ENCODE data around the gene PLD3.

PLD3 gene, protein sequence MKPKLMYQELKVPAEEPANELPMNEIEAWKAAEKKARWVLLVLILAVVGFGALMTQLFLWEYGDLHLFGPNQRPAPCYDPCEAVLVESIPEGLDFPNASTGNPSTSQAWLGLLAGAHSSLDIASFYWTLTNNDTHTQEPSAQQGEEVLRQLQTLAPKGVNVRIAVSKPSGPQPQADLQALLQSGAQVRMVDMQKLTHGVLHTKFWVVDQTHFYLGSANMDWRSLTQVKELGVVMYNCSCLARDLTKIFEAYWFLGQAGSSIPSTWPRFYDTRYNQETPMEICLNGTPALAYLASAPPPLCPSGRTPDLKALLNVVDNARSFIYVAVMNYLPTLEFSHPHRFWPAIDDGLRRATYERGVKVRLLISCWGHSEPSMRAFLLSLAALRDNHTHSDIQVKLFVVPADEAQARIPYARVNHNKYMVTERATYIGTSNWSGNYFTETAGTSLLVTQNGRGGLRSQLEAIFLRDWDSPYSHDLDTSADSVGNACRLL

DNA sequence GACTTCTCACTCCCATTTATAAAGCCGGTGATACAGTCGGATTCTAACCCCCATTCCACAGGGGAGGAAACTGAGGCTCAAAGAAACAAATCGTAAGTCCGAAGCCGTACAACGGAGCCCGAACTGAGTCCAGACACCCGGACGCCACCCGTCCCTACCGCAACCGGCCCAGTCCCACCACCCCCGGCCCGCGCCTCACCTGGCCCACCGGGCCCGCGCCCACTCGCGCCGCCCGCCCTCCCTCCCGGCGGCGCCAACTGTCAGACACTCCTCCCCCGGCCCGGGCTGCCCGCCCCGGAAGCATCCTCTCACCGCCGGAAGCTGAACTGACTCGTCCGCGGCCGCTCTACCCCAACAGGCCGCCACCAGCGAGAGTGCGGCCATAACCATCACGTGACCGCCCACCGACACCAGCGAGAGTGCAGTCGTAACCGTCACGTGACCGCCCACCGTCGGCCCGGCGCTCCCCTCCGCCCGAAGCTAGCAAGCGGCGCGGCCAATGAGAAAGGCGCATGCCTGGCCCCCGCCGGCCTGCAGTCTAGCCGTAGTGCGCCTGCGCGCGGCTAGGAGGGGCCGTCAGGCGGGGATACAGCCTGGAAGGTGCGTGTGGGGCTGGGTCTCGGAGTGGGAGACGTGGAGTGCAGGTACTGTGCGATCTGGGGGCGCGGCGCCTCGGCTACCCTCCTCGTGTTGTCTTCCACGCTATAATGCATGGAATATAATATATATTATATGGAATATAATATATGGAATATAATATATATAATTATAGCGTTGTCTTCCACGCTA lies at the start of gene PLD3, which contains the start of gene C19orf47:
PLD3 (plus strand) TSS at position 571 of the 789 bp plus-strand sequence. CDS start 17,789 bp downstream, outside the sequence.
C19orf47 (minus strand) TSS at position 273 of the 789 bp plus-strand sequence. CDS start 6,540 bp downstream, outside the sequence.
- peak; percentile 99 for DNase-seq

DNA sequence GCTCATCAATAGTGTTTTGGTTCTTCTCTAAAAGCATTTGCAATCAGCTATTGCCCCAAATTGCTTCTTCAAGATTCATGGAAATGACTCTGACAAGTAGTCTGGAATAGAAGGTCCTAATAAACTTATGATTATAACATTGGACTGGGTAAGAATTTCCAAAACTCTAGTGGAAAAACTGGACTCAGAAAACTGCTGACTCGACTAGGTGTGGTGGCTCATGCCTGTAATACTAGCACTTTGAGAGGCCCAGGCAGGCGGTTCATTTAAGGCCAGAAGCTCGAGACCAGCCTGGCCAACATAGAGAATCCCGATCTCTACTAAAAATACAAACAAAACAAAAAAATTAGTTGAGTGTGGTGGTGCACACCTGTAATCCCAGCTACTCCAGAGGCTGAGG lies 47.8 kb upstream of the PLD3 start:
- no peak for DNase-seq

DNA sequence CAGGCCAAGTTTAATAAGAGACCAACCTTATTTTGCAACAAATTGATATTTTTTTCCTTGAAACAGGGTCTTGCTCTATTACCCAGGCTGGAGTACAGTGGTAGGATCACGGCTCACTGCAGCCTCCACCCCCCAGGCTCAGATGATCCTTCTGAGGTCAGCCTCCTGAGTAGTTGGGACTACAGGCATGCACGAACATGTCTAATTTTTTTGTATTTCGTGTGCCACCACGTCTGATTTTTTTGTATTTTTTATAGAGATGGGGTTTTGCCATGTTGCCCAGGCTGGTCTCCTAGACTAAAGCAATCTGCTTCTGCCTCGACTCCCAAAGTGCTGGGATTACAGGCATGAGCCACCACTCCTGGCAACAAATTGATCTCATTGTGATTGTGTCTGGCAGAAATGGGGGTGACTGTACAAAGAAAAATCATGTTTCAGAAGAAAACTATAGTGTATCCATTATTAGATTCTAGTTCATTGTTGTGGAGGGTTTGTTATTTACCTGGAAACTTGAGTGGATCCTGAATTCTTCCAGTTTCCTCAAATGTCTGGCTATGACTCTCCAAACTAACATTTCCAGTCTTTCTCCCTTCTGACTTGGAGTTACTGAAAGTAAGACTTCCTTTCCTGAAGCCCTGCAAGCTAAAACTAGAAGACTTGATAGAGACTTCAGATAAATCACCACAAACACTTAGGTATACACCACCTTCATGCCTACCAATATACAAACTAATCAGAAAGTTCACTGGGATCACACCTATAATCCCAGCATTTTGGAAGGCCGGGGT lies 46.1 kb upstream of the PLD3 start:
- no peak for DNase-seq

DNA sequence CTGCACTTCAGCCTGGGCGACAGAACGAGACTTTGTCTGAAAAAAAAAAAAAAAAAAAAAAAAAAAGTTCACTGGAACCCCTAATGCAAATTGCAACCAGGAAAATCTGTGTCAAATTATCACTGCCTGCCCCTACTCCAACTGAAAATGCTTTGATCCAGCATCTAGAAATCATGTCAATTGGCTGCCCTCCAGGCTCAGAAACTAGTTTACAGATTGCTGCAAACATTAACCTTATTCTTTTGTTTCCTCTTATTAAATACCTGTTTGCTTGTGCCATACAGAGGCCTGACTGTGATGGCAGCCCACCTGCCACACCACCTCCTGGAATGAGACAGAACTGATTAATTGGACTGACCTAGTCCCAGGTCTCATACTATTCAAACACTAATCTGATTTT lies 44.7 kb upstream of the PLD3 start:
- DNase-seq: no peak

DNA sequence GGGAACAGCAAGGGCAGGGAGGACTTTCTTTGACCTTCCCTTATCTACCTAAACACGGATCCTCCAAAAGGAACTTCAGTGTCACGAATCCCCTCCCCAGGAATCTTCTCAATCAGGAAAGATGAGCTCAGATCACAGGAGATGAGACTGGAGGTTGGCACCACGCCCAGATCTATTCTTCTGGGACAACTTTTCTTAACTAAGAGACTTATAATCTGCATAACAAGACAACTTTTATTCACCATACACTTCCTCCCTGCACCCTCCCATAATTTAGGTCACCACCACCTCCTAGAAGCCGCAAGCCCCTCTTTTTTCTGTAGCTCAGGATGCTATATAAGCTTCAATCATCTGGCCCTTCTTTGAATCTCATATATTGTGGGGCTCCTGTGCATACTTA lies 44.2 kb upstream of the PLD3 start:
- DNase-seq: no peak

DNA sequence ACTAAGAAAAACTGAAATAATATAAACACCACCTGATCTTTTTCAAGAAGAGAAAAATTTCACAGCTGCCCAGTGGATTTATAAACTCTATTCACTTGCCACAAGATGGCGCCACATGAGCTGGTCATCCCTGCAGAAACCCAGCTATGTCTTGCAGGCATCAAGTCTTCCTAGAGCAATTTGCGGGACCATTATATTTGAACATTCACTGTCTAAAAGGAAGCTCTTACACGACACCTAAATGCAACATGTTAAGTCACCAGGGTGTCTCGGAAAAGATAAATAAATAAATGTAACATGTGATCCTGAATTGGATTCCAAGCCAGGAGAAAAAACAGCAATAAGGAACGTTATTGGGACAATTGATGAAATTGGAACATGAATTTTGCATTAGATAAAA lies 43.1 kb upstream of the PLD3 start:
- DNase-seq: peak; percentile 69

DNA sequence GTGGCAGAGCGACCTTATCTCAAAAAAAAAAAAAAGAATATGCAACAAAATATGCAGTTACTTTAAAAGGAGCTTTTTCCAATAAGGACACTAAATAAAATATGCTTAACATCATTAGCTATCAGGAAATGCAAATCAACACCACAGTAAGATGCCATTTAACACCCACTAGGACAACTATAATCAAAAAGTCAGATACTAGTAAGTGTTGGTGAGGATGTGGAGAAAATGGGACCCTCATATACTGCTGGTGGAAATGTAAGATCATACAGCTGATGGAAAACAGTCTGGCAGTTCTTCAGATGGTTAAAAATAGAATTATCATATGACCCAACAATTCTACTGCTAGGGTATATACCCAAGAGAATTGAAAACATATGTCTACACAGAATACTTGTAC lies 38.8 kb upstream of the PLD3 start:
- DNase-seq: no peak

DNA sequence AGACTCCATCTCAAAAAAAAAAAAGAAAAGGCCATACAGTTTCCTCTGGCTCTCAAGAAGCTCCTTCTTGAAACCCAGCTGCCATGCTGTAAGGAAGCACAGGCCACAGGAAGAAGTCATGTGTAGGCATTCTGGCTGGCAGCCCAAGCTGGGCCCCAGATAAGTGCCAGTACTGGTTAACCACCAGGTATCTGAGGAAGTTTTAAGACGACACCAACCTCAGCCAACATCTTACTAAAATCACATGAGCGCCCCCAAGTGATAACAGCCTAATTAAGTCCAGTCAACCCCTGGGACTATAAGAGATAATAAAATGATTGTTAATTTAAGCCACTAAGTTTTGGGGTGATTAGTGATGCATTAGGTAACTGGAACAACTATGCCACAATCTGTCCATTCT lies 36.0 kb upstream of the PLD3 start:
- DNase-seq: no peak

DNA sequence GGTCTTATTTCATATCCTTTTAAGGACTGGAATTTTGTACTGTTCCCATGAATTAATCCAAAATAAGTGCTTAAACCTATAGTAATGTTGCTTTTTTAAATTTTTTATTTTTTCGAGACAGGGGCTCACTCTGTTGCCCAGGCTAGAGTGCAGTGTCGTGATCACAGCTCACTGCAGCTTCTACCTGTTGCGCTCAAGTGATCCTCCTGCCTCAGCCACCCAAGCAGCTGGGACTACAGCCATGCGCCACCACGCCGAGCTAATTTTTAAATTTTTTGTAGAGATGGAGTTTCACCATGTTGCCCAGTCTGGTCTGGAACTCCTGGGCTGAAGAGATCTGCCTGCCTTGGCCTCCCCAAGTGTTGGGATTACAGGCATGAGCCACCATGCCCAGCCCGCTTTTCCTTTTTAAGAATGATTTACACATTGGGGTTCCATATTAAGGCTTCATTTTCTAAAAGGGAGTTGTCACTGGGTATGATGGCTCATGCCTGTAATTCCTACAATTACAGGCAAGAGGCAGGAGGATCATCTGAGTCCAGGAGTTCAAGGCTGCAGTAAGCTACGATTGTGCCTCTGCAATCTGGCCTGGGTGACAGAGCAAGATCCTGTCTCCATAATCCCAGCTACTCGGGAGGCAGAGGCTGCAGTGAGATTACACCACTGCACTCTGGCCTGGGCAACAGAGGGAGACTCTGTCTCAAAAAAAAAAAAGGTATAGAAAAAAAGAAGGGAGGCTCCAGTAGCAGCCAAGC lies 35.1 kb upstream of the PLD3 start:
- no peak for DNase-seq

DNA sequence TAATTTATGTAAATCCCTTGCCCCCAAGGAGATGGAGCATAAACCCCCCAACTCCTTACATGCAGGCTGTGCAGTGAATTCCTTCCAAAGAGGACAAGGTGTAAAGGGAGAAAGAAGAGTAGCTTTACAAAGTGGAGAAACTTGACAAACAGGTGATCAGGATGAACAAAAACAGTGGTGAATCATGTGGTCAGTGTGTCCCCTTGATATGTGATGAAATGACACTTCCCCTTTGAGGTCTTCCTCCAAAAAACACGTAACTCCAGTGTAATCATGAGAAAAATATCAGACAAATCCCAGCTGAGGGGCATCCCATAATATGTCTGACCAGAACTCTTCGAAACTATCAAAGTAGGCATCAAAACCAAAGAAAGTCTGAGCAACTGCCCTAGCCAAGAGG lies 33.8 kb upstream of the PLD3 start:
- no peak for DNase-seq

DNA sequence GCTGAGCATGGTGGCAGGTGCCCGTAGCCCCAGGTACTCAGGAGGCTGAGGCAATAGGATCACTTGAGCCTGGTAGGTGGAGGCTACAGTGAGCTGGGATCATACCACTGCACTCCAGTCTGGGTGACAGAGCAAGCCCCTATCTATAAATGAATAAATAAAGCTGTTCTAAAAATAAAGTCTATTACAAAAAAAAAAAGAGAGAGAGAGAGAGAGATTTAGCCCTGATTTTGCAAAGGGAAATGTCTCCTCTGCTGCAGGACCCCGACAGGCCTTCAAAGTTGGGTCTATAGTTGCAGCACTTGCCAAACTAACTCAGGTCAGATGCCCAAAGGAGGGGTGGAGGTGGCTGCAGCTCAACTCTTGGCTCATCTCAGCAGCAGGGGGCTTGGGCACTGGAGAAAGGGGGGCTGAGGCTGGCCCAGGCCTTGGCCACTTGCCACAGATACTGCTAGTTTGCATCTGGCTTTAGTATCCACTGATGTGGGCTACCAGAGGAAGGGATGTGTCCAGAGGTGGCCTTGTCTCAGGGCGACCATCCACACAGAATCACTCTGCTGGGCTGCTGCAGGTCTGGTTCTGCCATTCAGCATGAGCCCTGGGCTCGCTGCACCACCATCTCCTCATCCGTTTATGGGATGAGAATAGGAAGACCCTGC lies 32.6 kb upstream of the PLD3 start:
- DNase-seq: peak; percentile 3

DNA sequence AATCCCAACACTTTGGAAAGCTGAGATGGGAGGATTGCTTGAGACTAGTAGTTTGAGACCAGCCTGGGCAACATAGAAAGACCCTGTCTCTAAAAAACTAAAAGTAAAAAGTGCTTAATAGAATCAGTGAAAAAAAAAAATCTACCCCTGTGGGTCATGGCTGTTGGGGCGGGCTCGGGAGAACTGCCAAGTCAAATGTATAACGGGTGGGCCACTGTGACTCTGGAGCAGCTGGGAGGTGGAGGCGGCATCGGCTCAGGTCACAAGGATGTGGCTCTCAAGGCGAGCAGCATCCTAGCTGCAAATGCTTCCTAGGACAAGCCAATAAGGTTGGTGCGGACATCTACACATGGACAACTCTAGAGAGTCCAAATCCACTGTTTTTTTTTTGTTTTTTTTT lies 31.2 kb upstream of the PLD3 start:
- no peak for DNase-seq

DNA sequence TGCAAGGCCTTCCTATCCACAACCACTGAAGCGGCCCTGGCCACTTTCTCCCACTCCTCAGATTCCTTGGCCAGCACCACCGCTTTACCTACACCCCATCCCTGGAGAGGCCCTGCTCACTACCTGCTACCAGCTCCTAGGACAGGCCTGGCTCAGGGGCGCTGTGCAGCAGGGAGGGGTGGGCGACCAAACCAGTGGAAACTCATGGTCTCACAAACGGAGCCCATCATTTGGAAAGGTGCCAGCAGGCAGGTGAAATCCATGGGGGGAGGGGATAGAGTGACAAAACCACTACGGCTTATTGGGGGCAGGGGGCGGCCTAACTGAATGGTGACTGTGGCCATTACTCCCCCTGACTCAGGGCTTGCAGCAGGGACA lies 27.9 kb upstream of the PLD3 start:
- DNase-seq: no peak

DNA sequence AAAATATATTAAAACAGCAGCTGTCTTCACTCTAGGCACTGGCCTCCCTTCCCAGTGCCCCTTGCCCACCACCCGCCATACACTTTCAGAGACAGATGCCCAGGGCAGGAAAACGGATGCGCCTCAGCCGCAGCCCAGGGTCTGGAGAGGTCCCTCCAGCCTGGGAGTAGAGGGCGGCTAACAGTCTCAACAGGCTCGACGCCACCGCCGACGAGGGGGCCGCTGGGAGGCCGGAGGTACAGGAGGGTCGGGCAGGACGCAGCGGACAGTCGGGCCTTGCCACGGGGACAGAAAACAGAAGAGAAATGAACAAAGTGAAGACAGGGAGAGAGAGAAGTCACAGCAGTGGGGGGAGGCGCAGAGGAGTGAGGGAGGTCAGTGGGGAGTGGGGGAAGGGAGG lies 27.4 kb upstream of the PLD3 start:
- no peak for DNase-seq

DNA sequence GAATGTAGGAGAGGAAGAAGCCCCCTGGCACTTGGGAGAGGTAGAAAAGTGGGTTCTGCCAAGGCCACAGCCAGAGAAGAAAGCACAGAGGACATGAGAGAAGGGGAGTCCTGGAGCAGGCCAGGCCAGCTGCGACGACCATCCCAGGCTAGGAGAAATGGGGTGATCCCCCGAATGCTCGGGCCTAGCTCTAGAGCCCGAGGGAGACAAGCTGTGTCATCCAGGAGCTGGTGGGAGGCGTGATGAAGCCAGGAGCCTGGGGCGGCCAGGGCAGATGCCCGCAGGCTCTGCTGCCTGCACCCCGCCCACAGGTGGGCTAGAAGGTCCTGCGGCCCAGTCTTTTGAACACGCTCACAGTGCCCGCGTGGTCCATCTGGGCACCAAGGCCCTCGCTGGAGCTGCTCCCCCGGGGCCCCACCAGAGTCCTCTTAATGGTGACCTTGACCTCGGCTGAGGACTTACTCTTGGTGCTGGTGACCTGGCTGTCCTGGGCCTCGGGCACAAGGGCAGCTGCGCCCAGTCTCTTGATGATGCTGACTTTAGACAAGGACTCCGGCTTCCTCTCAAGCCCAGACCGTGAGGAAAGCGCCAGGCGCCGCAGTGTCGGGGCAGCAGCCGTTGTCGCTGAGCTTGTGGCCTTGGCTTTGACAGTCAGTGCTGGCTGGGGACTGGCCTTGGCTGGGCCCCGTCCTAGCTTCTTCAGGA lies 26.8 kb upstream of the PLD3 start:
- DNase-seq: no peak

DNA sequence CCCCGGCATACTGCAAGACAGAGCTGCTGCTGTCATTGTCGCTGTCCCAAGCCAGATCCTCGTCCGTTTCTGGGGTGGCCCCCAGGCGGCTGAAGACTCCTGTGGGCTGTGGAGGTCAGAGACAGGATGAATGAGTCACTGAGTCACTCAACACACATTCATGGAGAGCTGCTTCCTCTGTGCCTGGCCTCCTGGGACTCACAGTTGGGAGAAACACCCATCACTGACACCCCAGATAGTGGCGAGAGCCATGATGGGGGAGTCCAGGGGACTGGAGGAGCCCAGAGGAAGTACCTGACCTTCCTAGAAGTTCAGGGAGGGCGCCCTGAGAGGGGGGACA lies 26.3 kb upstream of the PLD3 start:
- DNase-seq: no peak

DNA sequence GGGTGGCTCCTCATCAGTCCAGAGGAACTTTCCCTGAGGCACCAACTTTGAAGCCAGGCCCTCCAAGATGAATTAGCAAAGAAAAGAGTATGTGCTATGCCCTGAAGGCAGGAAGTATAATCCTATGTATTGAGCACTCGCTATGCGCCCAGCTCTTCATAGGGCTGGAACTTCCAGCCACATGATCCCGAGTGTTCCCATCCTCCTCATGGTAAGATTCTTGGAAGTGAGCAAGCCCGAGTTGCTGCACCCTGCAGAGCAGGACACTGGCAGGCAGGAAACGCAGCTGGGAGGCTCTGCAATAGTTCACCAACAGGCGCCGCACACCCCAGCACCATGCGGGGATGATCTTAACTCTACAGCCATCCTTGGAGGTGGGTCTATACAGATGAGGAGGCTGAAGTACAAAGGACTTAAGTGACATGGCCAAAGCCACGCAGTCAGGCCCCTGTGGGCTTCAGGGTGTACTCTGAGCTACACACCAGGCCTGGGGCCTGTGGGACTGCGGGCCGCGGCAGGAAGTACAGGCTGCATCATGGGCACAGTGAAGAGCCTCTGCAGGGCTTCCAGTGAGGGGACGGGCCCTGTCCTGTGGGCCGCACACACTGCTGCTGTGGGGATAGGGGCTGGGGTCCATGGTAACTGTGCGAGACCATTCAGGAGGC lies 25.4 kb upstream of the PLD3 start:
- no peak for DNase-seq

DNA sequence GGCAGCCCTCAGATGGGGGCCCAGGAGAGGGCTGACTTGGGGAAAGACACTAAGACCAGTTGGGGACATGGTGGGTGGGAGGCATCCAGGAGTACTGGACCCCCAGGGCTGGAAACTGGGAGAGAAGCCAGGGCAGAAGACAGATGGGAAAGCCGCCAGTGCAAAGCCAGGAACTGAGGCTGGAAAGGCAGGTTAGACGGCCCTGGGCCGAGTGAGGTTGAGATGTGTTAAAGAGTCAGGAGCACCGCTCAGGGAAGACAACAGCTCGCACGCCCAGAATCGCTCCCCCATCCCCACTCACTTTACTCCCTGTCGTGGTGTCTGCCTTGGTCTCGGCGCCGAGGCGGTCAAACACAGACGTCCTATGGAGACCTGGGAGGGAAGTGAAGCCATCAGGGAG lies 24.8 kb upstream of the PLD3 start:
- no peak for DNase-seq

DNA sequence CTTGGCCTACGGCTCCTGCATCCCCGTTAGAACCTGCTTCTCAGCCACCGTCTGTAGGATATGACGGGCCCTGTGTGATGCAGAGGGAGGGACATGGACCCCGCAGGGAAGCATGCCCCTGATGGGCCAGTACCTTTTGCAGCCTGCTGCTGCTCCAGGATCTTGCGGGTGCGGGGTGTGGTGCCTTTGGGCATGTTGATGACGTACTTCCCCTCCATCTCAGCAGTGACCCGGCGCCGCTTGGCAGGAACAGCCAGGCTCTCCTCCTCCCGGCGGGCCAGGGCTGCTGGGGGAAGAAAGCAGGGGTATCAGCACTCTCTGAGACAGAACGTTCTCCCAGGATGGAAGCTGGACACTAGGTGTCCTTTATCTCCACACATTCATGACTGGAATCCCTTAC lies 22.3 kb upstream of the PLD3 start:
- no peak for DNase-seq

DNA sequence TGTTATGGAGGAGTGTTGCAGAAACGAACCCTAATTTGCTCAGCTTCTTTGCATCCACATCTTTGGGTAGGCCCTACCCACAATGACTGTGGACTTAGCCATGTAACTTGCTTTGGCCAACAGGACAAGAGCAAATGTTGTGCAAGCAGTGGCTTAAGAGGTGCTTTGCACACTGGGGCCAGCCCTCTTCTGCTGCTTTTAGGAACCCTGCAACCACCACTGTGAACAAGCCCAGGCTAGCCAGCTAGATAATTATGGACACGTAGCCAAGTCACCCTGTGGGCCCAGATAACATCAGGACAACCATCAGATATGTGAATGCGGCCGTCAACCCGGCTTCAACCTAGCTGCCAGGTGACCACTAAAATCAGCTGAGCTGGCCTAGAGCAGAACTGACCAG lies 17.4 kb upstream of the PLD3 start:
- DNase-seq: no peak

DNA sequence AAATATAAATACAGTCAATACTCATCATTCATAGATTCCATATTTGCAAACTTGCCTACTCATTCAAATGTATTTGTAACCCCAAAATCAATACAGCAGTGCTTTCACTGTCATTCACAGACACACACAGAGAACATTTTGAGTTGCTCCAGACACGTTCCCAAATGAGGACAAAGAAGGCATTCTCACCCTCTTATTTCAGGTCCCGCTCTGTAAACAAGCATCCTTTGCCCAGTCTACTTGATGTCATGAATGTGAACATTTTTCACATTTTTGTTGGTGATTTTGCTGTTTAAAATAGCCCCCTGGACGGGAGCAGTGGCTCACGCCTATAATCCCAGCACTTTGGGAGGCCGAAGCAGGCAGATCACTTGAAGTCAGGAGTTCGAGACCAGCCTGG lies 15.8 kb upstream of the PLD3 start:
- no peak for DNase-seq

Measured in COR-L47 (cell line).